ENCODE results near the gene UCK2. TPM values are rescaled to one million over a fixed set of nuclear protein-coding genes. Genes with fewer than 3 reads are reported as not detected.

The UCK2 gene
- total RNA-seq, 4 donors from 2014 or later = 9.0 to 16.3 (median 15.5) TPM

DNA sequence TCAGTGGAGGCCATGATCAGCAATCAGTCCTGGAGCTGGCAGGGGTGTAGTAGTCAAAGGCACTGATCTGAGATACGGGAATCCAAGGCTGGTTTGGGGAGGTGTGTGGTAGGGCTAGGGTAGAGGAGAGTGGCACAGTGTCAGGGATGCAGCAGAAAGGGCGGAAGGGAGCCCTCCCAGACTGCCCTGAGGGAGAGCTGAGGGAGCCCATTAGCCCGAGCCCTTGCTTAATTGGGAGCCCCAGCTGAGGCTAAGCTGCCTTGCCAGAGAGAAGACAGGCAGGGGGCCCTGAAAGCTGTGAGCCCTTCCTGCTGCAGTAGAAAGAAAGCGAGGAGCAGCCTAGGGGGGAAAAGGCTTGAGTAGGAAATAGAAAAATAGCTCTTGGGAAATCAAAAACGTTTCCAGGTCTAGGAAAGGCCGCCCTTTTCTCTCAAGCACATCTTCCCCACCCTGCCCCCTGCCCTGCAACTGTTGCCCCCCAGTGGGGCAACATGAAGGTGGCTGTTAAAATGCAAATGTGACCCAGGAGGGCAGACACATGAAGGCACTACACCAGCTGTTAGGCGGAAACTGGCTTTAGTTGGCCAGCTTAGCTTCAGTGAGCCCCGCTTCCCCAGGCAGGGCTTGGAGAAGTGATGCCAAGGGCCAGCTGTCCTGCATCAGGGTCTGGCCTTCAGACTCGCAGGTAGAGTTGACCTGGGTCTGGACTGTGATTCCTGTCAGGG is 106.2 kb downstream of the UCK2 start:
- TF ChIP-seq, protein P1, sequence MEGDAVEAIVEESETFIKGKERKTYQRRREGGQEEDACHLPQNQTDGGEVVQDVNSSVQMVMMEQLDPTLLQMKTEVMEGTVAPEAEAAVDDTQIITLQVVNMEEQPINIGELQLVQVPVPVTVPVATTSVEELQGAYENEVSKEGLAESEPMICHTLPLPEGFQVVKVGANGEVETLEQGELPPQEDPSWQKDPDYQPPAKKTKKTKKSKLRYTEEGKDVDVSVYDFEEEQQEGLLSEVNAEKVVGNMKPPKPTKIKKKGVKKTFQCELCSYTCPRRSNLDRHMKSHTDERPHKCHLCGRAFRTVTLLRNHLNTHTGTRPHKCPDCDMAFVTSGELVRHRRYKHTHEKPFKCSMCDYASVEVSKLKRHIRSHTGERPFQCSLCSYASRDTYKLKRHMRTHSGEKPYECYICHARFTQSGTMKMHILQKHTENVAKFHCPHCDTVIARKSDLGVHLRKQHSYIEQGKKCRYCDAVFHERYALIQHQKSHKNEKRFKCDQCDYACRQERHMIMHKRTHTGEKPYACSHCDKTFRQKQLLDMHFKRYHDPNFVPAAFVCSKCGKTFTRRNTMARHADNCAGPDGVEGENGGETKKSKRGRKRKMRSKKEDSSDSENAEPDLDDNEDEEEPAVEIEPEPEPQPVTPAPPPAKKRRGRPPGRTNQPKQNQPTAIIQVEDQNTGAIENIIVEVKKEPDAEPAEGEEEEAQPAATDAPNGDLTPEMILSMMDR (IDR thresholded peaks at IDR 0.05; ENCODE audit: low read depth) = no peak

DNA sequence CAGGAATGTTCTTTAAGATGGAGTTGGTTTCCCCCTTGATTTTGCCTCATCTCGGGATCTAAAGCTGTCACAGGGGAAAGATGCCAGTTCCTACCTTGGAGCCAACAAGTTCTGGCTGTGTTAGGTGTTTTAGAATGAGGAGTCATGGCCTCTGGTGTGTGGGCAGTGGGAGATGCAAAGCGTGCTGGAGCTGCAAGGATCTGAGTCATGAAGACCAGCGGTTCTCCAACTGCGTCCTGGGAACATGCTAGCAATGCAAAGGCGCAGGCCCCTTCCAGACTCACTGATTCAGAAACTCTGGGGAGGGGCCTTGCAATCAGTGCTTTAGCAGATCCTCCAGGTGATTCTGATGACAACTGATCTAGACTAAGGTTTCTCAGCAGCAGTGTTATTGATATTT is 109.1 kb downstream of the UCK2 start:
- TF ChIP-seq, protein P1 (IDR thresholded peaks at IDR 0.05; ENCODE audit: low read depth) = no peak

DNA sequence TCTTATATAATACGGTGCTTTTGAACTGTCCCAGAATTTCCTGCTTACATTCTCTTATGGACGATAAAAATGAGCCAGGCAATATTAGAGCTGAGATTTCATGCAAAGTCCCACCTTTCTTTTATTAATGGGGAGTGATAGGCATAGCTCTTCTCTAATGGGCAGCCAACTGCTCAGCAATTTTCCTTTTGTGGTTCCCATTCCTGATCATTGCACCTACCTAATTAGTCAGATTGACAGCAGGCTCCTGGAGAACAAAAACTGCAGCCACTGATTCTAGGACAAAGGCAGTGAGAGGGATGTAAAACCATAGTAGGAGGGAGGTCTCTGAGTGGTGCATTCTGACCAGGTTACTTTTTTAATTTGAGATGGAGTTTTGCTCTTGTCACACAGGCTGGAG is 110.4 kb downstream of the UCK2 start:
- TF ChIP-seq, protein P1 (IDR thresholded peaks at IDR 0.05; ENCODE audit: low read depth) = no peak

DNA sequence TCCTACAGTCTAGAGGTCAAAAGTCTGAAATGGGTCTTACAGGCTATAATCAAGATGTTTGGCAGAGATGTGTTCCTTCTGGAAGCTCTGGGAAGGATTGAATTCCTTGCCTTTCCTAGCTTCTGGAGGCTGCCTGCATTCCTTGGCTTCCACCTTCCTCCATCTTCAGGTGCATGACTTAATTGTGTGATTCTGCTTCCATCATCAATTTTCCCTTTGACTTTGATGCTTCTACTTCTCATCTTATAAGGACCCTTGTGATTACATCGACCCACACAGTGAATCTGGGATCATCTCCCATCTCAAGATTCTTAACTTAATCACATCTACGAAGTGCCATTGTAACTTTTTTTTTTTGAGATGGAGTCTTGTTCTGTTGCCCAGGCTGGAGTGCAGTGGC is 111.4 kb downstream of the UCK2 start:
- TF ChIP-seq, protein P1 (IDR thresholded peaks at IDR 0.05; ENCODE audit: low read depth) = no peak

DNA sequence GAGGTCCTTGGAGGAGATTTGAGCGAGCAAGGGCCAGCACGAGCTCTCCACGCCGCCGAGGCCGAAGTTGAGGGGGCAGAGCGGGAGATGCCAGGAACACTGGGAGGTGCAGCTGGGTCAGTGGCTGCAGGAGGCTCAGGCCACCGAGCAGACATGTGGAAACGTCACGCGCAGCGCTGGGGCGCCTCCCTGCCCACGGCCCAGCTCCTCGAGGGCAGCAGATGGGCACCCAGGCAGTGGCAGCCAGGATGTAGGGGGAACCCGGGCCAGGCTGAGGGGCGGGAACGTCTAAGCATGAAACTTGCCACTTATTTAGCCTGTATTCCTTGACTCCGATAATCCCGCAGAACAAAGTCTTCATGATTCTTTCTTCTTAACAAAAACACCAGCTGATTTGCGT is 114.1 kb downstream of the UCK2 start:
- TF ChIP-seq, protein P1 (IDR thresholded peaks at IDR 0.05; ENCODE audit: low read depth) = no peak

DNA sequence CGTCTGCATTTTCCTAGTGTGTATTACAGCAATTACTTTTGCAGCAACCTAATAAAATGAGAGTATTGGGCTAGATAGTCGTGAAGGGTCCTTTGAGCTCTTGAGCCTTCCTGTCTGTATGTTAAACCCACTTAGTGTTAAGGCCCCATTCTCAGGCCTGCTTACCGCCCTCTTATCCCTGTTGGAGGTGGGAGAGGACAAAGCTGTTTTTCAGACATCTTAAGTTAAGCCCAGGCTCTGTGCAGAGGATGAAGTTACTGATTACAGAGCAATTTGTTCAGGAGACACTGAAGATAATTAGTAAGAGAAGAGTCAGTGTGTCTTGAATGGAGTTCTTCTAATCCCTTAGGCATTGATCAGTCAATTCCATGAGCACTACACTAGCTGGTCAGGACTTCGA is 114.6 kb downstream of the UCK2 start:
- TF ChIP-seq, protein P1 (IDR thresholded peaks at IDR 0.05; ENCODE audit: low read depth) = no peak

DNA sequence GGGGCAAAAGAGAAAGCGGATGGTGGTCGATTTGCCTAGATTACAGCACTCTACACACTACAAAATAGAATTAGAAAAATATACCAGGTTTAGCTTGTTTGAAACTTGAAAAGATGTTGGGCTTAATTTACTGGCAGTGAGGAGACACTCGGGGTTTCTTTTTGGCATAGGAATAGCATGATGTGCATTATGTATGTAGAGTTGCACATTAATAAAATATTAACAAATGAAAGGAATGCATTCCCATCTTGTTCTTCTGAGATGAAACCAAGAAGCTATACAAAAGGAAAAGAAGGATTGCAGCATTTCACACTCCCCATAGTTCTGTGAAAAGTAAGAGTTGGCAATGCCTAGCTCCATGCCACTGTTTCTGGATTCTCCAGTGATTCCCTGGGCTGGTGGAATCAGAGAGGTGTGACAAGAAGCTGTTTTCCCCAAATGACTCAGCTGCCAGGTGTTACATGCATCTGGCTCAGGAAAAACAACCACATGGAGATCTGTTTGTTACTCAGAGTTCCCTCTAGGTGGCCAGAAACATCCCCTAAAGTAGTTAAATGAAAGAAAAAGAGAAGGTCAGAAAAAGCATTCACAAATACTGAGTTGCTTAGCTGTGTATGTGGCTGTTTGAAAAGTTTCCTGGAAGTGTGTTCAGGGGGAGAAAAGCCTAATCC is 115.6 kb downstream of the UCK2 start:
- TF ChIP-seq, protein P1 (IDR thresholded peaks at IDR 0.05; ENCODE audit: low read depth) = no peak

Measured in subcutaneous adipose tissue (tissue), 4 donors.